SK-N-SH treated with all-trans-retinoic acid at 6 μM for 48 hours (cell line): ENCODE data around the gene UBE2E1.

Experiments
- ARNTL ChIP-seq: fragments of 450-650 bp; formaldehyde crosslinking; IDR thresholded peaks from 2 replicates; pipeline ENCODE4 v1.5.0; 2020; ENCODE audit warnings: low read depth, mild to moderate bottlenecking, moderate library complexity, borderline replicate concordance
- CSDC2 ChIP-seq: fragments of 250-450 bp; sonication (Bioruptor Pico); IDR thresholded peaks from 2 replicates; pipeline ENCODE4 v1.5.0; 2020; ENCODE audit warnings: mild to moderate bottlenecking, moderate library complexity
- CSRNP3 ChIP-seq: fragments of 250-450 bp; sonication (Bioruptor Pico); IDR thresholded peaks from 2 replicates; pipeline ENCODE4 v1.5.1; 2021; ENCODE audit warnings: mild to moderate bottlenecking, moderate library complexity
- PATZ1 ChIP-seq: fragments of 250-450 bp; sonication (Bioruptor Pico); IDR thresholded peaks from 2 replicates; pipeline ENCODE4 v1.8.0; 2020; ENCODE audit warnings: mild to moderate bottlenecking, moderate library complexity, borderline replicate concordance
- TSHZ2 ChIP-seq: fragments of 250-450 bp; sonication (Bioruptor Pico); IDR thresholded peaks from 2 replicates; pipeline ENCODE4 v1.5.0; 2020; ENCODE audit warnings: mild to moderate bottlenecking, moderate library complexity
- ZC3H10 ChIP-seq: fragments of 250-450 bp; sonication (Bioruptor Pico); IDR thresholded peaks from 2 replicates; pipeline ENCODE4 v1.5.1; 2021; ENCODE audit warnings: mild to moderate bottlenecking, moderate library complexity
- ZFP3 ChIP-seq: fragments of 250-450 bp; sonication (Bioruptor Pico); IDR thresholded peaks from 2 replicates; pipeline ENCODE4 v1.5.0; 2020; ENCODE audit warnings: mild to moderate bottlenecking, moderate library complexity
- ZNF8 ChIP-seq: fragments of 450-650 bp; formaldehyde crosslinking; IDR thresholded peaks from 2 replicates; pipeline ENCODE4 v1.5.0; 2020; ENCODE audit warnings: mild to moderate bottlenecking, moderate library complexity

- TF ChIP-seq CSRNP3 (CRISPR knock-in tag) = no peak
- no peak for TF ChIP-seq ZNF8 (CRISPR knock-in tag)
- no peak for TF ChIP-seq PATZ1 (CRISPR knock-in tag)
- no peak for TF ChIP-seq ZC3H10 (CRISPR knock-in tag)
- no peak for TF ChIP-seq ARNTL (CRISPR knock-in tag)
- no peak for TF ChIP-seq TSHZ2
- TF ChIP-seq CSDC2 (CRISPR knock-in tag) = no peak
- TF ChIP-seq ZFP3 = no peak
These were observed 76.7 kb downstream of the UBE2E1 start for GRCh38 chr3:23882487-23882918.
